ENCODE results near the gene CPNE5. TPM values are rescaled to one million over a fixed set of nuclear protein-coding genes. Genes with fewer than 3 reads are reported as not detected.

Gene CPNE5
- total RNA-seq, 4 donors from 2014 or later = 9.5 to 33.8 (median 12.2) TPM

- no peak overlapping the region for H3K27ac ChIP-seq
- intact Hi-C loops (cut with DNase I; ENCODE audit: low total_unique reads) = no loop called here
- TF ChIP-seq POLR2A (IDR thresholded peaks at IDR 0.05) (no peak), CTCF (IDR thresholded peaks at IDR 0.05) (no peak)
- DNase-seq = no peak
- H3K4me3 ChIP-seq = no peak overlapping the region
- no peaks in the 10 kb centered on the region for H3K9me3 ChIP-seq
- no peaks in the 10 kb centered on the region for H3K36me3 ChIP-seq
- H3K4me1 ChIP-seq = no peaks in the 10 kb centered on the region
- no peaks in the 10 kb centered on the region for H3K27me3 ChIP-seq
Observed at GRCh38 chr6:36722365-36722764, 116.9 kb downstream of the CPNE5 start.

- TF ChIP-seq CTCF (IDR thresholded peaks at IDR 0.05) = no peak
- no peak for TF ChIP-seq POLR2A (IDR thresholded peaks at IDR 0.05)
- Histone ChIP-seq H3K4me3 (no peak overlapping the region), H3K4me1 (no peaks in the 10 kb centered on the region), H3K36me3 (no peaks in the 10 kb centered on the region), H3K27me3 (no peaks in the 10 kb centered on the region), H3K27ac (no peak overlapping the region), H3K9me3 (no peaks in the 10 kb centered on the region)
- intact Hi-C loops (cut with DNase I; ENCODE audit: low total_unique reads) = no loop called here
- DNase-seq = no peak
Observed at GRCh38 chr6:36721369-36722140, 117.7 kb downstream of the CPNE5 start.

GRCh38 chr6:36720251-36721141 lies 118.7 kb downstream of the CPNE5 start:
- no peak for TF ChIP-seq POLR2A (IDR thresholded peaks at IDR 0.05)
- no peak for TF ChIP-seq CTCF (IDR thresholded peaks at IDR 0.05)
- intact Hi-C loops (cut with DNase I; ENCODE audit: low total_unique reads) = no loop called here
- Histone ChIP-seq H3K36me3 (no peaks in the 10 kb centered on the region), H3K4me3 (no peak overlapping the region), H3K27ac (no peak overlapping the region), H3K27me3 (no peaks in the 10 kb centered on the region), H3K4me1 (no peaks in the 10 kb centered on the region), H3K9me3 (no peaks in the 10 kb centered on the region)
- no peak for DNase-seq

- H3K9me3 ChIP-seq = no peaks in the 10 kb centered on the region
- no peaks in the 10 kb centered on the region for H3K36me3 ChIP-seq
- TF ChIP-seq POLR2A (IDR thresholded peaks at IDR 0.05) (no peak), CTCF (IDR thresholded peaks at IDR 0.05) (no peak)
- H3K27ac ChIP-seq = no peak overlapping the region
- H3K4me1 ChIP-seq = no peaks in the 10 kb centered on the region
- no peak overlapping the region for H3K4me3 ChIP-seq
- no peak for DNase-seq
- H3K27me3 ChIP-seq = no peaks in the 10 kb centered on the region
- intact Hi-C loops (cut with DNase I; ENCODE audit: low total_unique reads) = no loop called here
Observed at GRCh38 chr6:36719126-36719525, 120.1 kb downstream of the CPNE5 start.

GRCh38 chr6:36718560-36718959 lies 120.7 kb downstream of the CPNE5 start:
- no peaks in the 10 kb centered on the region for H3K36me3 ChIP-seq
- intact Hi-C loops (cut with DNase I; ENCODE audit: low total_unique reads) = no loop called here
- no peak overlapping the region for H3K4me3 ChIP-seq

More at GRCh38 chr6:36718560-36718959, 120.7 kb downstream of the CPNE5 start:
- no peak for TF ChIP-seq CTCF (IDR thresholded peaks at IDR 0.05)
- no peak for TF ChIP-seq POLR2A (IDR thresholded peaks at IDR 0.05)
- no peaks in the 10 kb centered on the region for H3K9me3 ChIP-seq
- no peak for DNase-seq
- H3K27ac ChIP-seq = no peak overlapping the region
- no peaks in the 10 kb centered on the region for H3K27me3 ChIP-seq
- H3K4me1 ChIP-seq = no peaks in the 10 kb centered on the region

Data from uterus (tissue), 4 donors.